CD4-positive, alpha-beta memory T cell (primary cell): ENCODE measurements around the gene HSPBAP1. TPM values are rescaled to one million over a fixed set of nuclear protein-coding genes. Genes with fewer than 3 reads are reported as not detected.

Experiments
- CTCF ChIA-PET: fragments of 350-600 bp; sonication (Branson Sonifier 250); formaldehyde crosslinking; loops from one replicate; lab custom pipeline; 2021; ENCODE audit warnings: inconsistent platforms; ENCODE audit not compliant: partially characterized antibody; lab: Charles Lee
- POLR2A ChIA-PET: fragments of 350-600 bp; sonication (Branson Sonifier 250); formaldehyde crosslinking; loops from one replicate; lab custom pipeline; 2021; ENCODE audit not compliant: partially characterized antibody; lab: Charles Lee
- DNase-seq, 5 donors: peaks; one replicate each; pipeline versions ENCODE4 v3.0.0 to v3.0.0-alpha.2; 2020 to 2022; ENCODE audit warnings: mixed read lengths in 1 of 5
- H3K27ac ChIP-seq: one replicate; pipeline ENCODE4 v1.7.0; 2013; ENCODE audit warnings: low read depth, low read length
- H3K27me3 ChIP-seq: 2 replicates; pipeline ENCODE4 v1.7.0; 2013; ENCODE audit warnings: mild to moderate bottlenecking, low read length, moderate library complexity; ENCODE audit not compliant: insufficient read depth
- H3K36me3 ChIP-seq: 2 replicates; pipeline ENCODE4 v1.7.0; 2013; ENCODE audit warnings: mild to moderate bottlenecking, low read length, moderate library complexity; ENCODE audit not compliant: insufficient read depth
- H3K4me1 ChIP-seq: 2 replicates; pipeline ENCODE4 v1.7.0; 2013; ENCODE audit warnings: mild to moderate bottlenecking, low read length, moderate library complexity; ENCODE audit not compliant: insufficient read depth
- H3K4me3 ChIP-seq, 2 donors: one replicate each; pipeline ENCODE4 v1.7.0; 2013; ENCODE audit warnings: low read length in 2 of 2, mild to moderate bottlenecking in 1 of 2
- H3K9me3 ChIP-seq, 2 donors: one replicate each; pipeline ENCODE4 v1.7.0; 2013; ENCODE audit warnings: low read length in 2 of 2, control low read depth in 1 of 2; ENCODE audit not compliant: control insufficient read depth in 1 of 2
- H3K27ac Mint-ChIP-seq, 7 donors: one replicate each; pipeline ENCODE4 v1.8.0; 2020 to 2021; ENCODE audit warnings: mixed read lengths in 7 of 7, mild to moderate bottlenecking in 6 of 7, inconsistent platforms in 3 of 7, moderate library complexity in 3 of 7
- H3K27me3 Mint-ChIP-seq, 2 donors: one replicate each; pipeline ENCODE4 v1.8.0; 2020 to 2021; ENCODE audit warnings: mixed read lengths in 2 of 2
- H3K36me3 Mint-ChIP-seq, 2 donors: one replicate each; pipeline ENCODE4 v1.8.0; 2020 to 2021; ENCODE audit warnings: mixed read lengths in 2 of 2, inconsistent platforms in 1 of 2, mild to moderate bottlenecking in 1 of 2
- H3K4me1 Mint-ChIP-seq, 4 donors: one replicate each; pipeline ENCODE4 v1.8.0; 2020 to 2021; ENCODE audit warnings: mixed read lengths in 4 of 4, mild to moderate bottlenecking in 1 of 4
- H3K4me3 Mint-ChIP-seq, 8 donors: one replicate each; pipeline ENCODE4 v1.8.0; 2020 to 2021; ENCODE audit warnings: mixed read lengths in 8 of 8, mild to moderate bottlenecking in 7 of 8, moderate library complexity in 6 of 8, inconsistent platforms in 3 of 8
- H3K9me3 Mint-ChIP-seq, 8 donors: one replicate each; pipeline ENCODE4 v1.8.0; 2020 to 2021; ENCODE audit warnings: mixed read lengths in 8 of 8, mild to moderate bottlenecking in 5 of 8, inconsistent platforms in 3 of 8, moderate library complexity in 1 of 8
- intact Hi-C: fragments of 100-400 bp; cut with micrococcal nuclease; formaldehyde crosslinking; loops from one replicate; pipeline ENCODE4 v1.15.1; 2023
- polyA plus RNA-seq, 2 donors: library from polyadenylated mRNA; unstranded; fragments of 300-500 nt; fragmentation: Illumina TruSeq; gene quantifications; one replicate each; pipeline ENCODE4 v1.2.3, GENCODE V29; 2021
- total RNA-seq, 2 experiments: library from RNA; stranded (reverse); gene quantifications; one replicate each; pipeline ENCODE4 v1.2.3, GENCODE V29; 2021

Gene HSPBAP1
- total RNA-seq (10 to 100 TPM; 22.9 to 23.2 TPM), polyA plus RNA-seq (10 to 100 TPM in 1 of 2 donors, 1 to 10 TPM in 1; 6.7 to 11.9 TPM)

- H3K9me3 ChIP-seq = no peaks in the 10 kb centered on the region
- DNase-seq = peak; percentile 85 to 91 (median 87)
- peak within 1 kb of the TSS; percentile 74 for H3K27ac ChIP-seq
- H3K4me1 ChIP-seq = peaks cover 54% of the 10 kb centered on the region
- H3K27me3 ChIP-seq = no peaks in the 10 kb centered on the region
- Mint-ChIP-seq H3K4me1 (peaks cover 25 to 32% (median 29%) of the 10 kb centered on the region in 4 donors), H3K4me3 (peak within 1 kb of the TSS in 6 of 8 donors; percentile 91 to 97 (median 94)), H3K36me3 (peaks cover 0 to 6% of the 10 kb centered on the region in 2 donors), H3K27ac (peak within 1 kb of the TSS in 5 of 7 donors; percentile 95 to 98 (median 97)), H3K27me3 (no peaks in the 10 kb centered on the region), H3K9me3 (no peaks in the 10 kb centered on the region)
- H3K4me3 ChIP-seq = peak within 1 kb of the TSS; percentile 78 to 83
- H3K36me3 ChIP-seq = no peaks in the 10 kb centered on the region
- POLR2A ChIA-PET = interaction anchor here (0.8 to 1.8 kb wide), 18 partner anchors 10 to 1362 kb away, joined by 3 to 12 read pairs (median 5); partner anchors contain the start of genes DTX3L, FAM162A, GOLGB1 and KPNA1
- intact Hi-C loops = loop anchor here (1.0 to 10.0 kb wide), 7 partner anchors 229 to 1249 kb away; partner anchors contain the start of genes DTX3L, EAF2, GOLGB1 and IQCB1
- CTCF ChIA-PET = interaction anchor here (0.8 to 1.6 kb wide), 4 partner anchors 37 to 410 kb away, joined by 3 to 8 read pairs (median 5); partner anchors contain the start of gene FAM162A
These were observed at the start of gene HSPBAP1 for GRCh38 chr3:122793568-122794416. HSPBAP1 (minus strand) TSS chr3:122793831; CDS start chr3:122793680, 151 bp downstream.

- Mint-ChIP-seq H3K9me3 (peaks cover 0 to 3% (median 1%) of the 10 kb centered on the region in 8 donors), H3K36me3 (peaks cover 38 to 40% of the 10 kb centered on the region in 2 donors), H3K4me1 (no peaks in the 10 kb centered on the region), H3K27me3 (no peaks in the 10 kb centered on the region), H3K4me3 (no peak overlapping the region), H3K27ac (no peak overlapping the region)
- Histone ChIP-seq H3K27ac (no peak overlapping the region), H3K9me3 (no peaks in the 10 kb centered on the region), H3K4me3 (no peak overlapping the region), H3K27me3 (no peaks in the 10 kb centered on the region), H3K36me3 (no peaks in the 10 kb centered on the region), H3K4me1 (no peaks in the 10 kb centered on the region)
- intact Hi-C loops = no loop called here
- CTCF ChIA-PET = no interaction called here
- POLR2A ChIA-PET = no interaction called here
- no peak for DNase-seq
These were observed 42.0 kb upstream of the HSPBAP1 start for GRCh38 chr3:122835590-122835989.

- Histone ChIP-seq H3K36me3 (no peaks in the 10 kb centered on the region), H3K4me1 (no peaks in the 10 kb centered on the region), H3K27ac (no peak overlapping the region), H3K9me3 (no peaks in the 10 kb centered on the region), H3K4me3 (no peak overlapping the region), H3K27me3 (no peaks in the 10 kb centered on the region)
- ChIA-PET CTCF (no interaction called here), POLR2A (no interaction called here)
- peaks cover 38 to 44% of the 10 kb centered on the region in 2 donors for H3K36me3 Mint-ChIP-seq
- no peaks in the 10 kb centered on the region for H3K9me3 Mint-ChIP-seq
- H3K4me3 Mint-ChIP-seq = no peak overlapping the region
- H3K27ac Mint-ChIP-seq = no peak overlapping the region
- no peaks in the 10 kb centered on the region for H3K27me3 Mint-ChIP-seq
- intact Hi-C loops = no loop called here
- DNase-seq = no peak
- H3K4me1 Mint-ChIP-seq = peaks cover 0 to 2% (median 0%) of the 10 kb centered on the region in 4 donors
These were observed 34.6 kb upstream of the HSPBAP1 start for GRCh38 chr3:122828281-122828680.

GRCh38 chr3:122826278-122826677 lies 32.6 kb upstream of the HSPBAP1 start:
- no peak for DNase-seq
- Histone ChIP-seq H3K36me3 (no peaks in the 10 kb centered on the region), H3K27ac (no peak overlapping the region), H3K9me3 (no peaks in the 10 kb centered on the region), H3K27me3 (no peaks in the 10 kb centered on the region), H3K4me1 (no peaks in the 10 kb centered on the region), H3K4me3 (no peak overlapping the region)
- Mint-ChIP-seq H3K27me3 (no peaks in the 10 kb centered on the region), H3K9me3 (no peaks in the 10 kb centered on the region), H3K4me1 (peaks cover 0 to 2% (median 0%) of the 10 kb centered on the region in 4 donors), H3K4me3 (no peak overlapping the region), H3K36me3 (peaks cover 36 to 50% of the 10 kb centered on the region in 2 donors), H3K27ac (no peak overlapping the region)
- CTCF ChIA-PET = no interaction called here
- intact Hi-C loops = no loop called here
- POLR2A ChIA-PET = no interaction called here

GRCh38 chr3:122825460-122825859 lies 31.8 kb upstream of the HSPBAP1 start:
- no peaks in the 10 kb centered on the region for H3K36me3 ChIP-seq
- Mint-ChIP-seq H3K27ac (no peak overlapping the region), H3K36me3 (peaks cover 37 to 51% of the 10 kb centered on the region in 2 donors)

GRCh38 chr3:122824465-122825381 lies 31.1 kb upstream of the HSPBAP1 start:
- H3K27me3 ChIP-seq = no peaks in the 10 kb centered on the region
- H3K4me1 ChIP-seq = no peaks in the 10 kb centered on the region
- H3K36me3 ChIP-seq = no peaks in the 10 kb centered on the region
- ChIA-PET POLR2A (no interaction called here), CTCF (interaction anchor here (0.7 to 1.0 kb wide), 2 partner anchors 70 to 481 kb away, joined by 3 to 4 read pairs; no protein-coding TSS in a partner anchor)
- DNase-seq = no peak
- H3K36me3 Mint-ChIP-seq = peaks cover 37 to 50% of the 10 kb centered on the region in 2 donors
- H3K9me3 ChIP-seq = no peaks in the 10 kb centered on the region
- peaks cover 0 to 2% (median 0%) of the 10 kb centered on the region in 4 donors for H3K4me1 Mint-ChIP-seq
- H3K27ac Mint-ChIP-seq = no peak overlapping the region
- H3K4me3 ChIP-seq = no peak overlapping the region
- no peak overlapping the region for H3K4me3 Mint-ChIP-seq
- intact Hi-C loops = no loop called here
- no peaks in the 10 kb centered on the region for H3K27me3 Mint-ChIP-seq
- H3K9me3 Mint-ChIP-seq = no peaks in the 10 kb centered on the region
- no peak overlapping the region for H3K27ac ChIP-seq

More at GRCh38 chr3:122825460-122825859, 31.8 kb upstream of the HSPBAP1 start:
- POLR2A ChIA-PET = no interaction called here
- Mint-ChIP-seq H3K4me1 (peaks cover 0 to 2% (median 0%) of the 10 kb centered on the region in 4 donors), H3K9me3 (no peaks in the 10 kb centered on the region), H3K4me3 (no peak overlapping the region), H3K27me3 (no peaks in the 10 kb centered on the region)
- intact Hi-C loops = no loop called here
- Histone ChIP-seq H3K27me3 (no peaks in the 10 kb centered on the region), H3K4me3 (no peak overlapping the region), H3K27ac (no peak overlapping the region), H3K4me1 (no peaks in the 10 kb centered on the region), H3K9me3 (no peaks in the 10 kb centered on the region)
- no peak for DNase-seq
- CTCF ChIA-PET = no interaction called here
